ENCODE results near the gene RIOX2.

GRCh38 chr3:97968376-97968775 lies 3.9 kb downstream of the RIOX2 start:
- TF ChIP-seq CTCF (IDR thresholded peaks at IDR 0.05) (no peak), POLR2A (IDR thresholded peaks at IDR 0.05) (no peak)
